Neutrophil (primary cell): Measurements from ENCODE around the gene IPO11.
"Not testable (repeated sequence)": the region's sequence is repeated elsewhere in the genome, so short reads cannot be mapped to it uniquely, and the experiment has no call there.

ENCODE experiments used
- H3K27ac ChIP-seq: fragments of 200-600 bp; sonication (generic); 2 replicates; pipeline ENCODE4 v1.5.1; 2016; ENCODE audit warnings: mild to moderate bottlenecking, moderate library complexity
- H3K27me3 ChIP-seq: fragments of 200-600 bp; sonication (generic); 2 replicates; pipeline ENCODE4 v1.6.0; 2016; ENCODE audit warnings: mild to moderate bottlenecking
- H3K36me3 ChIP-seq: fragments of 200-600 bp; sonication (generic); 2 replicates; pipeline ENCODE4 v1.5.1; 2017
- H3K4me1 ChIP-seq, 2 experiments: fragments of 200-600 bp in 1 of 2; sonication (generic) in 1 of 2; 1 replicate in 1 of 2; 2 replicates in 1 of 2; pipeline versions ENCODE4 v1.5.1 to v1.6.1; 2013 to 2016; ENCODE audit warnings: low read depth in 1 of 2, low read length in 1 of 2, mild to moderate bottlenecking in 1 of 2, moderate library complexity in 1 of 2; ENCODE audit not compliant: control insufficient read depth in 1 of 2, insufficient read depth in 1 of 2
- H3K4me3 ChIP-seq, 2 experiments: fragments of 200-600 bp in 1 of 2; sonication (generic) in 1 of 2; 1 replicate in 1 of 2; 2 replicates in 1 of 2; pipeline ENCODE4 v1.5.1; 2013 to 2016; ENCODE audit warnings: low read depth in 1 of 2, low read length in 1 of 2, mild to moderate bottlenecking in 1 of 2, moderate library complexity in 1 of 2
- H3K9me3 ChIP-seq: fragments of 200-600 bp; sonication (generic); 2 replicates; pipeline ENCODE4 v1.5.1; 2016
- TF ChIP-seq, protein P1 (sequence below): fragments of 200-600 bp; sonication (generic); IDR thresholded peaks from 2 replicates; pipeline ENCODE4 v1.5.1; 2016; ENCODE audit warnings: antibody characterized with exemption

IPO11 gene

DNA sequence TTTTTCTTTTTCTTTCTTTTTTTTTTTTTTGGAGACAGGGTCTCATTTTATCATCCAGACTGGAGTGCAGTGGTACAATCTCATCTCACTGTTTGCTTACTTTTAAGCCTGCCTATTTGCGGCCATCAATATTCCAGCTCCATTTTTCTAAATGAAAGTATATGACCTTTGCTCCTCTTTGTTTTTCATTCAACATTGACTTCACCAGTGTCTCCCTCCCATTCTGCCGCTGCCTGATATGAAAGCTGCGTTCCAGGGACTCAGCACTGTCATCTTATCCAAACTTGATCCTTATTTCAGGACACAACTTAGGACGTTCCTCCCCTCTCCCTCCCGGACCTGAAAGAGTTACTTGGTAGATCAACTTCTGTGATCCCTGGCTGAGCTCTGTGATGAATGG is 239.7 kb downstream of the IPO11 start:
- Histone ChIP-seq H3K27me3 (peaks cover 8% of the 10 kb centered on the region), H3K4me1 (peaks cover 6 to 7% of the 10 kb centered on the region in 2 experiments), H3K4me3 (no peak overlapping the region), H3K27ac (no peak overlapping the region), H3K9me3 (no peaks in the 10 kb centered on the region), H3K36me3 (no peaks in the 10 kb centered on the region)
- TF ChIP-seq, protein P1, sequence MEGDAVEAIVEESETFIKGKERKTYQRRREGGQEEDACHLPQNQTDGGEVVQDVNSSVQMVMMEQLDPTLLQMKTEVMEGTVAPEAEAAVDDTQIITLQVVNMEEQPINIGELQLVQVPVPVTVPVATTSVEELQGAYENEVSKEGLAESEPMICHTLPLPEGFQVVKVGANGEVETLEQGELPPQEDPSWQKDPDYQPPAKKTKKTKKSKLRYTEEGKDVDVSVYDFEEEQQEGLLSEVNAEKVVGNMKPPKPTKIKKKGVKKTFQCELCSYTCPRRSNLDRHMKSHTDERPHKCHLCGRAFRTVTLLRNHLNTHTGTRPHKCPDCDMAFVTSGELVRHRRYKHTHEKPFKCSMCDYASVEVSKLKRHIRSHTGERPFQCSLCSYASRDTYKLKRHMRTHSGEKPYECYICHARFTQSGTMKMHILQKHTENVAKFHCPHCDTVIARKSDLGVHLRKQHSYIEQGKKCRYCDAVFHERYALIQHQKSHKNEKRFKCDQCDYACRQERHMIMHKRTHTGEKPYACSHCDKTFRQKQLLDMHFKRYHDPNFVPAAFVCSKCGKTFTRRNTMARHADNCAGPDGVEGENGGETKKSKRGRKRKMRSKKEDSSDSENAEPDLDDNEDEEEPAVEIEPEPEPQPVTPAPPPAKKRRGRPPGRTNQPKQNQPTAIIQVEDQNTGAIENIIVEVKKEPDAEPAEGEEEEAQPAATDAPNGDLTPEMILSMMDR, result no peak

DNA sequence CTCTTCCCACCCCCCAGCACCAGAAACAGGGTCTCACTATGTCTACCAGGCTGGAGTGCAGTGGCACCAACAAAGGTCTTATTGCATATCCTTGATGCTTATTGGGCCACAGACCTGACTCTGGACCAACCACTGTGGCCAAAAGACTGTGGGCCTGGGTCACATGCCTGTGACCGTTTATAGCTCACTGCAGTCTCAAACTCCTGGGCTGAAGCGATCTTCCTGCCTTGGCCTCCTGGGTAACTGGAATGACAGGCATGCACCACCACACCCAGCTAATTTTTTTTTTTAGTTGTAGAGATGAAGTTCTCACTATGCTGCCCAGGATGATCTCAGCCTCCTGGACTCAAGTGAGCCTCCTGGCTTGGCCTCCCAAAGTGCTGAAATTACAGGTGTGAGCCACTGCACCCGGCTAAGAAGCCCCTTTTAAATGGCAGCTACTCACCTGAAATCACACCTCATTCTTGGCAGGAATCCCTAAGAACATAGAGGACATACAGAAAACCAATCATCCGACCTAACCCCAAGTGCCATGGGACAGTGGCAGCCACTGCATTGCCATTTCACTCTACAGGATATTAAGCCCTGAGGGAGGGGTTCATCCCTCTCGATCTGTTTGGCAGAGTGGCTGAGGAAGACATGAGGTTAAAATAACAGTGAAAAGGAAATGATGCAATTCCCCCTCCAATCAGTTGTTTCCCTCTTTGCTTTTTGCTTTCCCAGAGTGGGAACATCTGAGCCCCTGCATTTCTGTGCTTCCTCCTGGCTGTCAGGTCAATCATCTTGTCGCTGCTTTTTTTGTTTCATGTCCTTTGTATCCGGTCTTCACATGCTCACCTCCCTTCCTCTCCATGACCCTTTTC is 240.7 kb downstream of the IPO11 start:
- TF ChIP-seq, protein P1, result no peak
- peaks cover 8% of the 10 kb centered on the region for H3K27me3 ChIP-seq
- no peaks in the 10 kb centered on the region for H3K36me3 ChIP-seq
- no peak overlapping the region for H3K27ac ChIP-seq
- H3K4me1 ChIP-seq, result peaks cover 6 to 7% of the 10 kb centered on the region in 2 experiments
- no peaks in the 10 kb centered on the region for H3K9me3 ChIP-seq
- H3K4me3 ChIP-seq, result no peak overlapping the region

DNA sequence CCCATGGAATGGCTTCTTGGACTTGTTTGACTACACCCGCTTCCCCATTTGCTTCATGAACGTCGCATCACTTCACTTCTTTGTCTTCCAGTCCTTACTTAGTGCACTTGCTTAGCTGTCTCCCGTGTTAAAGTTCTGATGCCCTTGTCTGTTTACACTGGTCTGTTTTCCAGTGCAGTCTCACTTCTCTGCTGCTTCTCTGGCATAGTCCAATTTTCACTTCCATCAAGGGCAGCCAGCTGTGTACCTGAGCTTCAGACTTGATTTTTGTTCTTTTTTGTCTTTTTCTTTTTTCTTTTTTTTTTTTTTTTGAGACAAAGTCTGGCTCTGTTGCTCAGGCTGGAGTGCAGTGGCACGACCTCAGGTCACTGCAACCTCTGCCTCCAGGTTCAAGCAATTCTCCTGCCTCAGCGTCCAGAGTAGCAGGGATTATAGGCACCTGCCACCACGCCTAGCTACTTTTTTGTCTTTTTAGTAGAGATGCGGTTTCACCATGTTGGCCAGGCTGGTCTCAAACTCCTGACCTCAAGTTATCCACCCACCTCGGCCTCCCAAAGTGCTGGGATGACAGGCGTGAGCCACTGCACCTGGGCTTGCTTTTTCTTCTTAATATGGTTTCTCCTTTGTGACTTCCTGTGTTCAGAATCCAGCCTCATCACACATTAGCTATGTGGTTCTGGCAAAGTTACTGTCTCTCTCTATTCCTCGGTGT is 241.5 kb downstream of the IPO11 start:
- H3K27me3 ChIP-seq, result peaks cover 8% of the 10 kb centered on the region
- H3K27ac ChIP-seq, result no peak overlapping the region
- TF ChIP-seq, protein P1, result no peak
- H3K9me3 ChIP-seq, result no peaks in the 10 kb centered on the region
- H3K4me3 ChIP-seq, result no peak overlapping the region
- no peaks in the 10 kb centered on the region for H3K36me3 ChIP-seq
- peaks cover 6 to 7% of the 10 kb centered on the region in 2 experiments for H3K4me1 ChIP-seq

DNA sequence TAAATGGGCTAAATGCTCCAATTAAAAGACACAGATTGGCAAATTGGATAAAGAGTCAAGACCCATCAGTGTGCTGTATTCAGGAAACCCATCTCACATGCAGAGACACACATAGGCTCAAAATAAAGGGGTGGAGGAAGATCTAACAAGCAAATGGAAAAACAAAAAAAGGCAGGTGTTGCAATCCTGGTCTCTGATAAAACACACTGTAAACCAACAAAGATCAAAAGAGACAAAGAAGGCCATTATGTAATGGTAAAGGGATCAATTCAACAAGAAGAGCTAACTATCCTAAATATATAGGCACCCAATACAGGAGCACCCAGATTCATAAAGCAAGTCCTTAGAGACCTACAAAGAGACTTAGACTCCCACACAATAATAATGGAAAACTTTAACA is 245.2 kb downstream of the IPO11 start:
- not testable (repeated sequence) for H3K4me3 ChIP-seq, H3K27ac ChIP-seq, H3K36me3 ChIP-seq, H3K9me3 ChIP-seq, H3K27me3 ChIP-seq
- H3K4me1 ChIP-seq, result peaks cover 7 to 10% of the 10 kb centered on the region in 2 experiments

DNA sequence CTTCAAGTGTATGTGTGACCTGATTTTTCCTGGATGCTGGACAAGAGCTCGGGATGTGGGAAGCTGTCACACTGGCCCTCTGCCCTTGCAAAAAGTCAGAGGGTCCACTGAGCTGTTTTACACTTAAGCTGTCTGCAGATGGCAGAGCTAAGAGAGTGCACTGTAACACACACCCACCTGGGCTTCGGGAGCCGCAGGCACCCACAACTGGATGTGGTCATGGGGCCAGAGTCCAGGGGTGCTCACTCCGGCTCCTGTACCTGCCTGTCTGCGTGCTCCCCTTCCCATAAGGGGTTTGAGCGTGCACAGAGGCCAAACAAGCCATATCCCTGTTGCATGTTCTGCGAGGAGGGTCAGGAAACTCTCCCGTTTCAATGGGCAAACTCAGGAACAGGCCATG is 248.6 kb downstream of the IPO11 start:
- Histone ChIP-seq H3K4me3 (no peak overlapping the region), H3K4me1 (peaks cover 0 to 5% of the 10 kb centered on the region in 2 experiments), H3K27ac (no peak overlapping the region), H3K36me3 (no peaks in the 10 kb centered on the region), H3K9me3 (no peaks in the 10 kb centered on the region), H3K27me3 (no peaks in the 10 kb centered on the region)
- TF ChIP-seq, protein P1, result no peak

DNA sequence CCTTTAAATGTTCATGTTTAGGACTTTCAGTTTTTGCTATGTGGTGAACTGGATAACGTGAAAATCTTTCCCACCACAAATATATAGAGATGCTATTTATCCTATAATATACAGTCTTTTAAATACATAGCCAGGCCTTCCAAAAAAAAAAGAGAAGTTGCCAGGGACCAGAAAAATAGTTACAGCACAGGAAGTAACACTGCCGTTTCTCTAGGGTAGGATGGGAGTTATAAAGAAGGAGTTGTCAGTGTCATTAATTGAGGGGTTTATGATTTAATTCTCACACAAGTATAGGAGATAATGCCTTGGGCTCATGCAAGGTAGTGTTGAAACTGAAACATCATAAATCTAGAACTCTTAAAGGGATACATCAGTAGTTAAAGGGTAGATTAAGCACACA is 250.0 kb downstream of the IPO11 start:
- Histone ChIP-seq H3K27me3 (no peaks in the 10 kb centered on the region), H3K4me3 (no peak overlapping the region), H3K4me1 (peaks cover 0 to 5% of the 10 kb centered on the region in 2 experiments), H3K9me3 (no peaks in the 10 kb centered on the region), H3K36me3 (no peaks in the 10 kb centered on the region), H3K27ac (no peak overlapping the region)
- TF ChIP-seq, protein P1, result no peak
